Neutrophil (primary cell): ENCODE measurements around the gene LSM4.

Experiments used
- H3K27ac ChIP-seq: fragments of 200-600 bp; sonication (generic); 2 replicates; pipeline ENCODE4 v1.5.1; 2016; ENCODE audit warnings: mild to moderate bottlenecking, moderate library complexity
- H3K27me3 ChIP-seq: fragments of 200-600 bp; sonication (generic); 2 replicates; pipeline ENCODE4 v1.6.0; 2016; ENCODE audit warnings: mild to moderate bottlenecking
- H3K36me3 ChIP-seq: fragments of 200-600 bp; sonication (generic); 2 replicates; pipeline ENCODE4 v1.5.1; 2017
- H3K4me1 ChIP-seq, 2 experiments: fragments of 200-600 bp in 1 of 2; sonication (generic) in 1 of 2; 1 replicate in 1 of 2; 2 replicates in 1 of 2; pipeline versions ENCODE4 v1.5.1 to v1.6.1; 2013 to 2016; ENCODE audit warnings: low read depth in 1 of 2, low read length in 1 of 2, mild to moderate bottlenecking in 1 of 2, moderate library complexity in 1 of 2; ENCODE audit not compliant: control insufficient read depth in 1 of 2, insufficient read depth in 1 of 2
- H3K4me3 ChIP-seq, 2 experiments: fragments of 200-600 bp in 1 of 2; sonication (generic) in 1 of 2; 1 replicate in 1 of 2; 2 replicates in 1 of 2; pipeline ENCODE4 v1.5.1; 2013 to 2016; ENCODE audit warnings: low read depth in 1 of 2, low read length in 1 of 2, mild to moderate bottlenecking in 1 of 2, moderate library complexity in 1 of 2
- H3K9me3 ChIP-seq: fragments of 200-600 bp; sonication (generic); 2 replicates; pipeline ENCODE4 v1.5.1; 2016
- TF ChIP-seq, protein P1 (sequence below): fragments of 200-600 bp; sonication (generic); IDR thresholded peaks from 2 replicates; pipeline ENCODE4 v1.5.1; 2016; ENCODE audit warnings: antibody characterized with exemption

Gene LSM4

DNA sequence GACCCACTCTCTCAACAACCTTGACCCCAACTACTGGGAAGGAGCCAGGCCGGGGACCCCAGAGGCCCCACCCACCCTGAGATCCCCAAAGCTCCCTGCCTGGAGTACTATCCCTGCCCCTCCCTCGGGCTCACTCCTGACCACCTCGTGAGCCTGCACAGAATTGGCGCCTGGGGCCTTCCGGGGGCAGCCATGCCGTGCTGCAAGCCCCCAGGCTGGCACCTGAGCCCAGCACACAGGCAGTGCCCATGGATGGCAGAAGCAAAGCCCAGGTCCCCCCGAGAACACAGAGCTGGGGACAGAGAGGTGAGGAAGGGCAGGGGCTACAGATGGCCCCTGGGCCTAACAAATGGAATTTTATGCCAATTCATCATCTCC, 13.9 kb downstream of the LSM4 start:
- Histone ChIP-seq H3K9me3 (no peaks in the 10 kb centered on the region), H3K27me3 (no peaks in the 10 kb centered on the region), H3K4me3 (no peak overlapping the region), H3K4me1 (peaks cover 17% of the 10 kb centered on the region in 2 experiments), H3K27ac (no peak overlapping the region), H3K36me3 (peaks cover 17% of the 10 kb centered on the region)
- TF ChIP-seq, protein P1, sequence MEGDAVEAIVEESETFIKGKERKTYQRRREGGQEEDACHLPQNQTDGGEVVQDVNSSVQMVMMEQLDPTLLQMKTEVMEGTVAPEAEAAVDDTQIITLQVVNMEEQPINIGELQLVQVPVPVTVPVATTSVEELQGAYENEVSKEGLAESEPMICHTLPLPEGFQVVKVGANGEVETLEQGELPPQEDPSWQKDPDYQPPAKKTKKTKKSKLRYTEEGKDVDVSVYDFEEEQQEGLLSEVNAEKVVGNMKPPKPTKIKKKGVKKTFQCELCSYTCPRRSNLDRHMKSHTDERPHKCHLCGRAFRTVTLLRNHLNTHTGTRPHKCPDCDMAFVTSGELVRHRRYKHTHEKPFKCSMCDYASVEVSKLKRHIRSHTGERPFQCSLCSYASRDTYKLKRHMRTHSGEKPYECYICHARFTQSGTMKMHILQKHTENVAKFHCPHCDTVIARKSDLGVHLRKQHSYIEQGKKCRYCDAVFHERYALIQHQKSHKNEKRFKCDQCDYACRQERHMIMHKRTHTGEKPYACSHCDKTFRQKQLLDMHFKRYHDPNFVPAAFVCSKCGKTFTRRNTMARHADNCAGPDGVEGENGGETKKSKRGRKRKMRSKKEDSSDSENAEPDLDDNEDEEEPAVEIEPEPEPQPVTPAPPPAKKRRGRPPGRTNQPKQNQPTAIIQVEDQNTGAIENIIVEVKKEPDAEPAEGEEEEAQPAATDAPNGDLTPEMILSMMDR, result no peak

DNA sequence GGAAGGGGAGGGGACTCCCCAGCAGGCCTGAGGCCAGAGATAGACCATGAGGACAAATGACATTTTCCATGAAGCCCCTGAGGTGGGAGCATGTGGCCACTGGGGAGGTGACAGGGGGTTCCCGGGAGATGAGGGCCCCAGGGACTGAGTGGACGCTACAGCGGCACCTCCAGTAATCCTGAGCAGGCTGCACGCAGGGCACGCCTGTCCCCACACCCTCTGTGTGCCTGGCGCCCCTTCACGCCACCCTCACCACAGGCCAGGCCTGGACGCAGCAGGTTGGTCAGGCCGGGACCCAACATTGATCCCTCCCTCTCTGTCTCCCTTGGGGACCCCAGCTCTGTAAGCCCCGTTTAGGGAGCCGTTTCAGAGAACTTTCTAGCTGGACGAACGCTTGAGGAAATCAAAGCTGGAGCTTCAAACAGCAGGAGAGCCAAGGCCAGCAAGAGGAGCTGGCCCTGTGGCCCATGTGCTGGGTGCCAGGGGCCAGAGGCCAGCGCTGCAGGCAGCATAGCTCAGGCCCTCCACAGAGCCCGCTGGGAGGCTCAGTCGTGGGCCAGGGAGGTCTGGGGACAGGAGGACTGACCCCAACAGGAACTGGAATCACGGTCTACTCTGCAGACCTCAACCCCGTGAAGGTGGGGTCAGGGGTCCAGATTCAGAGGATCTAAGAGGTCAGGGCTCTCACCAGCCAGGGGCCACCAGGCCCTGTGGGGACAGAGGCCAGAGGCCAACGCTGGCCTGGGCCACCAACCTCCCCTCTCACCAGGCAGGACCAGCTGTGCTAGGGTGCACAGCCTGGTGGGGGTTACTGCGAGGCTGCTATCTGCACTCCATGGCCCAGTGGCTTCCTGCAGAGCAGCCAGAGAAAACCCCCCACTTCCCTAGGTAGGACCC, 14.6 kb downstream of the LSM4 start:
- H3K9me3 ChIP-seq, result no peaks in the 10 kb centered on the region
- H3K4me1 ChIP-seq, result peaks cover 21 to 23% of the 10 kb centered on the region in 2 experiments
- no peaks in the 10 kb centered on the region for H3K27me3 ChIP-seq
- TF ChIP-seq, protein P1, result no peak
- no peak overlapping the region for H3K27ac ChIP-seq
- no peak overlapping the region for H3K4me3 ChIP-seq
- H3K36me3 ChIP-seq, result peaks cover 17% of the 10 kb centered on the region

DNA sequence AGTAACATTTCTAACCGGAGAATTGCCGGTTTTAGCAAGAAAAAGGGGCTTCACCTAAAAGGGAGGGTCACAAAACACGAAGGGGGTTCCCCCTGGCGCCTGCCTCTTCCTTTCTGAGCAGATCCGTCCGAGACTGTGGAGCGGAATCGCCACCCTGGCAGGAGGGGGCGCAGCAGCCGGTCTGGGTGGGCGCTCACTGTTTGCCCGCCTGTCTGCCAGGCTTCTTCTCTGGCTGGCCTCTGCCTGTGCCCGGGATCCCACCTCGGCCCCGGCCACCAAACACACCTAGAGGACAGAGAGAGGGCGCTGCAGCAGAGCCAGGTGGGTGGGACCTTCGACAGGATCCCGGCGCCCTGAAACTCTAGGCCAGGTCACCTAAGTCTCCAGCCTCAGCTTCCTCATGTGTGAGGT, 15.6 kb downstream of the LSM4 start:
- H3K4me1 ChIP-seq, result peaks cover 22 to 25% of the 10 kb centered on the region in 2 experiments
- TF ChIP-seq, protein P1, result no peak
- H3K36me3 ChIP-seq, result peaks cover 14% of the 10 kb centered on the region
- H3K27ac ChIP-seq, result no peak overlapping the region
- no peaks in the 10 kb centered on the region for H3K27me3 ChIP-seq
- H3K4me3 ChIP-seq, result no peak overlapping the region
- H3K9me3 ChIP-seq, result no peaks in the 10 kb centered on the region

DNA sequence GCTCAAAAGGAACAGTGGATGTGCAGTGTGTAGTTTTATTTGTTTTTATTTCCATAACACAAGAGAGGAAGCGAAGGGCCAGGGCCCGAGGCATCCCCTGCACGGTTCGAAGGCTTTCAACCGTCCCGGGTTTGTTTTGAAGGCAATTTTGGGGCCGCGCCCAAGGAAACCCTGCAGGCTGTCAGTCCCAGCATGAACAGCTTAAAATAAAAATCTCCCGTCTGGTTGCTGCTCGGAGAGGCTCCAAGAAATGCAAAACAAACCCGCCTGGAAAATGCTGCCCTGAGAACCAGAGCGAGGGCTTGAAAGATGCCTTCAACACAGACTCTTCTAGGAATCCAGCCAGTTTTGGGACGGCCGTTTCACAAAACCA, 16.0 kb downstream of the LSM4 start:
- TF ChIP-seq, protein P1, result no peak
- H3K27me3 ChIP-seq, result no peaks in the 10 kb centered on the region
- H3K27ac ChIP-seq, result no peak overlapping the region
- H3K4me3 ChIP-seq, result no peak overlapping the region
- peaks cover 22 to 25% of the 10 kb centered on the region in 2 experiments for H3K4me1 ChIP-seq
- H3K9me3 ChIP-seq, result no peaks in the 10 kb centered on the region
- H3K36me3 ChIP-seq, result peaks cover 10% of the 10 kb centered on the region

DNA sequence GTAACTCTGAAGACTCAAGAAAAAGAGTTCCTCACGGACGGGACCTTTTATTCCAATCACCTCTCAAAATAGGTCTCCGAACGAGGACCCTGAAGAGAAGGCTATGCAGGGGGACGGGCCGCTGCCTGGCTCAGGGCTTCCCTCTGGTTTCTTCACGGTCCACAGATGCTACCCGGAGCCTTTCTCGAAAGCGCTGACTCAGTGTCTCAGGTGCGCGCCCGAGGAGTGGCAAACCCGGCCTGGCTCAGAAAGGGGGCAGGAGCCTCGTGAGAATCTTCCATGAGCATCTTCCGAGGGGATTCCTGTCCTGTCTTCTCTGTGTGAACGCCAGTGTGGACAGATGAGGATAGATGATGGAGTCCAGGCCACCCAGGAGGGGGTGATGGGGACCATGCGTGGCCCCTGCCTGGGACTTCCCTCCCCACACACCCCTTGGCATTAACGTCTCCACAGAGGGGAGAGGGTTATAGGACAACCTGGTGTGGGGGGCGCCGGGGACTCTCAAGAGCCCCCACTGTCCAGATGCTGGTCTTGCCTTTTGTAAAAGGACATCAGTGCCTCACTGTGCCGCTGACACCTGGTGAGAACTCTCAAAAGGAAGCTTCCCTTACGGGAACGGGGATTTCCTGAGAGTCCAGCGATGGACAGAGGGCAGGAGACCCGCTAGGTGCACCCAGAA, 16.5 kb downstream of the LSM4 start:
- Histone ChIP-seq H3K27me3 (no peaks in the 10 kb centered on the region), H3K36me3 (peaks cover 7% of the 10 kb centered on the region), H3K4me1 (peaks cover 22 to 25% of the 10 kb centered on the region in 2 experiments), H3K9me3 (no peaks in the 10 kb centered on the region), H3K4me3 (no peak overlapping the region), H3K27ac (no peak overlapping the region)
- TF ChIP-seq, protein P1, result no peak
